ENCODE measurements around the gene OR5I1.
"Not testable (repeated sequence)": the region's sequence is repeated elsewhere in the genome, so short reads cannot be mapped to it uniquely, and the experiment has no call there.

The OR5I1 gene

GRCh38 chr11:55936300-55936699 lies at the start of gene OR5I1:
TSS of gene OR5I1 (minus strand) at chr11:55936400. CDS start at chr11:55936400, 0 bp downstream.
- no peak for DNase-seq (ENCODE audit: low read depth)

- DNase-seq (ENCODE audit: low read depth) = no peak
These were observed 34.7 kb upstream of the OR5I1 start for GRCh38 chr11:55970935-55971334.

GRCh38 chr11:55969845-55970244 lies 33.6 kb upstream of the OR5I1 start, which contains the start of gene OR10AG1:
TSS of gene OR10AG1 (minus strand) at chr11:55969945. CDS start at chr11:55969907, 38 bp downstream.
- no peak for DNase-seq (ENCODE audit: low read depth)

- DNase-seq (ENCODE audit: low read depth) = no peak
These were observed 31.7 kb upstream of the OR5I1 start for GRCh38 chr11:55967914-55968313.

- no peak for DNase-seq (ENCODE audit: low read depth)
These were observed 30.2 kb upstream of the OR5I1 start for GRCh38 chr11:55966391-55966790.

GRCh38 chr11:55956521-55956920 lies 20.3 kb upstream of the OR5I1 start:
- no peak for DNase-seq (ENCODE audit: low read depth)

GRCh38 chr11:55949330-55949729 lies 13.1 kb upstream of the OR5I1 start:
- DNase-seq (ENCODE audit: low read depth) = no peak

- no peak for DNase-seq (ENCODE audit: low read depth)
These were observed 6.7 kb upstream of the OR5I1 start for GRCh38 chr11:55942785-55943392.

- DNase-seq (ENCODE audit: low read depth) = no peak
These were observed 15.7 kb downstream of the OR5I1 start for GRCh38 chr11:55920537-55920936.

GRCh38 chr11:55914482-55914881 lies 21.7 kb downstream of the OR5I1 start, which contains the start of gene OR5W2:
TSS of gene OR5W2 (minus strand) at chr11:55914582. CDS start at chr11:55914582, 0 bp downstream.
- DNase-seq (ENCODE audit: low read depth) = no peak

- DNase-seq (ENCODE audit: low read depth) = no peak
These were observed 33.9 kb downstream of the OR5I1 start for GRCh38 chr11:55902308-55902707.

GRCh38 chr11:55895216-55895615 lies 41.0 kb downstream of the OR5I1 start:
- no peak for DNase-seq (ENCODE audit: low read depth)

GRCh38 chr11:55885481-55885880 lies 50.7 kb downstream of the OR5I1 start:
- DNase-seq (ENCODE audit: low read depth) = not testable (repeated sequence)

Data from activated T-cell treated with anti-CD3 and anti-CD28 coated beads for 48 hours (primary cell).